MM.1S (cell line): ENCODE results near the gene PDPK1.

Experiments
- DNase-seq: peaks from one replicate; pipeline ENCODE4 v3.0.0-alpha.2; 2015
- H2AFZ ChIP-seq: fragments of 300-600 bp; sonication (generic); 2 replicates; pipeline ENCODE4 v1.6.0; 2016; ENCODE audit warnings: antibody characterized with exemption, low read length
- H3F3A ChIP-seq: fragments of 300-600 bp; sonication (generic); 2 replicates; pipeline ENCODE4 v1.6.1; 2016; ENCODE audit warnings: mild to moderate bottlenecking, antibody characterized with exemption, low read length, moderate library complexity, mixed read lengths; ENCODE audit not compliant: insufficient read depth
- H3K27ac ChIP-seq: fragments of 300-600 bp; sonication (generic); 2 replicates; pipeline ENCODE4 v1.5.1; 2016; ENCODE audit warnings: mild to moderate bottlenecking, low read length
- H3K27me3 ChIP-seq: fragments of 300-600 bp; sonication (generic); replicated peaks from 2 replicates; pipeline ENCODE4 v1.6.0; 2016; ENCODE audit warnings: low read length; ENCODE audit not compliant: insufficient read depth
- H3K36me3 ChIP-seq: fragments of 300-600 bp; sonication (generic); replicated peaks from 2 replicates; pipeline ENCODE4 v1.6.1; 2016; ENCODE audit warnings: mild to moderate bottlenecking, low read length, mixed read lengths; ENCODE audit not compliant: insufficient read depth
- H3K4me1 ChIP-seq: fragments of 300-600 bp; sonication (generic); 2 replicates; pipeline ENCODE4 v1.6.1; 2016; ENCODE audit warnings: low read length, mixed read lengths
- H3K4me2 ChIP-seq: fragments of 300-600 bp; sonication (generic); 2 replicates; pipeline ENCODE4 v1.6.0; 2016; ENCODE audit warnings: low read depth, low read length
- H3K4me3 ChIP-seq: fragments of 300-600 bp; sonication (generic); 2 replicates; pipeline ENCODE4 v1.5.1; 2016; ENCODE audit warnings: low read length, mixed read lengths
- H3K79me2 ChIP-seq: fragments of 300-600 bp; sonication (generic); 2 replicates; pipeline ENCODE4 v1.6.1; 2016; ENCODE audit warnings: mixed run types, low read length, mixed read lengths
- H3K9ac ChIP-seq: fragments of 300-600 bp; sonication (generic); 2 replicates; pipeline ENCODE4 v1.6.1; 2016; ENCODE audit warnings: low read length, mixed read lengths
- H3K9me2 ChIP-seq: fragments of 300-600 bp; sonication (generic); replicated peaks from 2 replicates; pipeline ENCODE4 v1.6.1; 2016; ENCODE audit warnings: mild to moderate bottlenecking, low read length, mixed read lengths; ENCODE audit not compliant: insufficient read depth
- H3K9me3 ChIP-seq: fragments of 300-600 bp; sonication (generic); replicated peaks from 2 replicates; pipeline ENCODE4 v1.6.1; 2016; ENCODE audit warnings: mild to moderate bottlenecking, low read length, mixed read lengths; ENCODE audit not compliant: insufficient read depth
- H4K20me1 ChIP-seq: fragments of 300-600 bp; sonication (generic); 2 replicates; pipeline ENCODE4 v1.6.1; 2016; ENCODE audit warnings: mild to moderate bottlenecking, low read length, moderate library complexity, mixed read lengths; ENCODE audit not compliant: insufficient read depth
- EZH2 ChIP-seq: fragments of 300-600 bp; sonication (generic); optimal IDR thresholded peaks from 2 replicates; pipeline ENCODE3; 2017; ENCODE audit warnings: low read depth, mild to moderate bottlenecking, antibody characterized with exemption, low read length, mixed read lengths
- EZH2phosphoT487 ChIP-seq: fragments of 300-600 bp; sonication (generic); IDR thresholded peaks from 2 replicates; pipeline ENCODE4 v1.6.1; 2018; ENCODE audit warnings: antibody characterized with exemption, low read length
- TF ChIP-seq, protein P1 (sequence below): fragments of 300-600 bp; sonication (generic); IDR thresholded peaks from 2 replicates; pipeline ENCODE4 v1.5.1; 2016; ENCODE audit warnings: antibody characterized with exemption, low read length, mixed read lengths

PDPK1 gene

GRCh38 chr16:2492292-2492691 is 45.5 kb upstream of the PDPK1 start:
- Histone ChIP-seq H3K4me1 (no peaks in the 10 kb centered on the region), H3K27me3 (no peaks in the 10 kb centered on the region), H3K9me2 (no peaks in the 10 kb centered on the region), H3K79me2 (0 out of 2 replicates have a peak, but pooled peaks cover 4% of the 10 kb centered on the region), H3F3A (no peaks in the 10 kb centered on the region), H2AFZ (no peak overlapping the region), H3K9ac (no peak overlapping the region), H3K36me3 (no peaks in the 10 kb centered on the region), H3K9me3 (no peaks in the 10 kb centered on the region), H3K27ac (no peak overlapping the region), H3K4me2 (no peak overlapping the region), H4K20me1 (no peaks in the 10 kb centered on the region), H3K4me3 (no peak overlapping the region)
- no peak for TF ChIP-seq EZH2phosphoT487
- TF ChIP-seq, protein P1, sequence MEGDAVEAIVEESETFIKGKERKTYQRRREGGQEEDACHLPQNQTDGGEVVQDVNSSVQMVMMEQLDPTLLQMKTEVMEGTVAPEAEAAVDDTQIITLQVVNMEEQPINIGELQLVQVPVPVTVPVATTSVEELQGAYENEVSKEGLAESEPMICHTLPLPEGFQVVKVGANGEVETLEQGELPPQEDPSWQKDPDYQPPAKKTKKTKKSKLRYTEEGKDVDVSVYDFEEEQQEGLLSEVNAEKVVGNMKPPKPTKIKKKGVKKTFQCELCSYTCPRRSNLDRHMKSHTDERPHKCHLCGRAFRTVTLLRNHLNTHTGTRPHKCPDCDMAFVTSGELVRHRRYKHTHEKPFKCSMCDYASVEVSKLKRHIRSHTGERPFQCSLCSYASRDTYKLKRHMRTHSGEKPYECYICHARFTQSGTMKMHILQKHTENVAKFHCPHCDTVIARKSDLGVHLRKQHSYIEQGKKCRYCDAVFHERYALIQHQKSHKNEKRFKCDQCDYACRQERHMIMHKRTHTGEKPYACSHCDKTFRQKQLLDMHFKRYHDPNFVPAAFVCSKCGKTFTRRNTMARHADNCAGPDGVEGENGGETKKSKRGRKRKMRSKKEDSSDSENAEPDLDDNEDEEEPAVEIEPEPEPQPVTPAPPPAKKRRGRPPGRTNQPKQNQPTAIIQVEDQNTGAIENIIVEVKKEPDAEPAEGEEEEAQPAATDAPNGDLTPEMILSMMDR = no peak
- TF ChIP-seq EZH2 = no peak
- no peak for DNase-seq

DNA sequence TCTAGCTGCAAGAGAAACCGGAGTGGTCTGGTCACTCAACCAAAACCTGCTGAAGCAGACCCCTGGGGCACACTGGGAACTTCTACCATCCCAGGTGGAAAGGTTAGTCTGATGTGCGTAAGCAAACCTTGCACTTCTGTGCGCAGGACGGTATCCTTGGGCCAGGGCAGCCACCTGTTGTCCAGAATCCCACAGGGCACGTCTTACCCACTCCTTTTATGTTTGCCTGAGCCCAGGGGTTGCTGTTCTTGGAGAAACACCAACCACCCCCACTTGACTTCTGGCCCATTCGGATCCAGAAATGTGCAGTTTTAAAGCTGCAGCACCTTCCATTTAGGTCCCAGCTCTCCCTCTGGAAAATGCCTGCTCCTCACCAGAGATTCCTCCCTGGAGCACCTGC is 44.2 kb upstream of the PDPK1 start:
- H3K4me1 ChIP-seq = no peaks in the 10 kb centered on the region
- no peak overlapping the region for H3K27ac ChIP-seq
- H2AFZ ChIP-seq = no peak overlapping the region
- no peaks in the 10 kb centered on the region for H3F3A ChIP-seq
- TF ChIP-seq EZH2phosphoT487 (no peak), EZH2 (no peak)
- TF ChIP-seq, protein P1 = no peak
- H3K27me3 ChIP-seq = no peaks in the 10 kb centered on the region
- no peak overlapping the region for H3K4me3 ChIP-seq
- no peak overlapping the region for H3K4me2 ChIP-seq
- no peaks in the 10 kb centered on the region for H3K9me3 ChIP-seq
- H3K36me3 ChIP-seq = no peaks in the 10 kb centered on the region
- H3K9me2 ChIP-seq = no peaks in the 10 kb centered on the region
- H3K9ac ChIP-seq = no peak overlapping the region
- no peaks in the 10 kb centered on the region for H3K79me2 ChIP-seq
- DNase-seq = no peak
- H4K20me1 ChIP-seq = no peaks in the 10 kb centered on the region

GRCh38 chr16:2494616-2495015 is 43.2 kb upstream of the PDPK1 start:
- H2AFZ ChIP-seq = no peak overlapping the region
- H3K36me3 ChIP-seq = no peaks in the 10 kb centered on the region
- H4K20me1 ChIP-seq = no peaks in the 10 kb centered on the region

More at GRCh38 chr16:2494616-2495015, 43.2 kb upstream of the PDPK1 start:
- Histone ChIP-seq H3K9me3 (no peaks in the 10 kb centered on the region), H3K9me2 (no peaks in the 10 kb centered on the region), H3K9ac (no peak overlapping the region), H3K27me3 (no peaks in the 10 kb centered on the region), H3K4me3 (no peak overlapping the region), H3K27ac (no peak overlapping the region), H3F3A (no peaks in the 10 kb centered on the region), H3K79me2 (no peaks in the 10 kb centered on the region), H3K4me2 (no peak overlapping the region), H3K4me1 (no peaks in the 10 kb centered on the region)
- DNase-seq = no peak
- TF ChIP-seq EZH2phosphoT487 (no peak), EZH2 (no peak)
- TF ChIP-seq, protein P1 = no peak
